ENCODE data around the gene EDEM1.

GRCh38 chr3:5141760-5142159 is 45.7 kb upstream of the EDEM1 start:
- TF ChIP-seq CTCF (IDR thresholded peaks at IDR 0.05) (no peak), POLR2A (IDR thresholded peaks at IDR 0.05) (no peak)

Data from uterus (tissue), 2 donors.